HCT116 (cell line): ENCODE results near the gene LRG1. TPM values are rescaled to one million over a fixed set of nuclear protein-coding genes. Genes with fewer than 3 reads are reported as not detected.

Experiments used
- ATAC-seq: fragments of 200-7000 bp; cut with Tn5 transposase; 2 replicates; pipeline ENCODE4 v1.9.1; 2020; ENCODE audit warnings: mild to moderate bottlenecking, moderate library complexity
- BruUV-seq: library from RNA; stranded (reverse); fragments of 400-500 nt; replicated peaks from 2 replicates; lab custom pipeline; 2021; lab: Mats Ljungman, UMichigan
- CTCF ChIA-PET: fragments of 300-600 bp; sonication (Branson Sonifier 250); formaldehyde crosslinking; loops from one replicate; lab custom pipeline; 2021; ENCODE audit warnings: antibody characterized with exemption; lab: Charles Lee
- POLR2A ChIA-PET: fragments of 300-600, 350-600 bp; sonication (Branson Sonifier 250); formaldehyde crosslinking; loops from one replicate; lab custom pipeline; 2021; ENCODE audit warnings: antibody characterized with exemption; lab: Charles Lee
- RAD21 ChIA-PET, 2 experiments: fragments of 300-600 bp; sonication (Branson Sonifier 250); formaldehyde crosslinking; loops; one replicate each; lab custom pipeline; 2023; ENCODE audit warnings: low total read pairs in 2 of 2; ENCODE audit not compliant: uncharacterized antibody in 2 of 2, unreplicated experiment in 2 of 2, low non-redundant PET in 1 of 2; lab: Charles Lee
- DNase-seq: peaks from one replicate; pipeline ENCODE4 v3.0.0-alpha.2; 2010; ENCODE audit warnings: low read depth, low spot score
- H2AFZ ChIP-seq: fragments of 200-600 bp; shearing (Covaris generic), sonication (generic); 2 replicates; pipeline ENCODE4 v1.6.1; 2017; ENCODE audit warnings: low read depth, mixed run types, mixed read lengths, antibody characterized with exemption, low read length; ENCODE audit not compliant: poor library complexity, severe bottlenecking
- H3K27ac ChIP-seq: 2 replicates; pipeline ENCODE4 v1.5.1; 2012; ENCODE audit warnings: low read depth, low read length
- H3K27me3 ChIP-seq: fragments of 200-600 bp; sonication (generic); 2 replicates; pipeline ENCODE4 v1.6.1; 2016; ENCODE audit warnings: mixed run types, low read length, mixed read lengths; ENCODE audit not compliant: insufficient read depth
- H3K36me3 ChIP-seq, 2 experiments: fragments of 200-500 bp in 1 of 2; fragments of 200-600 bp in 1 of 2; sonication (Bioruptor generic) in 1 of 2; sonication (generic) in 1 of 2; 2 replicates each; pipeline versions ENCODE4 v1.5.1 to v1.6.1; 2014 to 2016; ENCODE audit warnings: low read length in 2 of 2, inconsistent platforms in 1 of 2, mixed read lengths in 1 of 2, mixed run types in 1 of 2; ENCODE audit not compliant: insufficient read depth in 2 of 2, control insufficient read depth in 1 of 2
- H3K4me1 ChIP-seq, 2 experiments: fragments of 200-600 bp in 1 of 2; sonication (generic) in 1 of 2; 2 replicates each; pipeline versions ENCODE4 v1.5.1 to v1.6.1; 2012 to 2017; ENCODE audit warnings: low read length in 2 of 2, inconsistent platforms in 1 of 2, mild to moderate bottlenecking in 1 of 2, mixed read lengths in 1 of 2, mixed run types in 1 of 2, moderate library complexity in 1 of 2; ENCODE audit not compliant: insufficient read depth in 2 of 2, control insufficient read depth in 1 of 2
- H3K4me2 ChIP-seq: fragments of 200-600 bp; sonication (generic); 2 replicates; pipeline ENCODE4 v1.6.1; 2017; ENCODE audit warnings: mixed run types, low read length, mixed read lengths
- H3K4me3 ChIP-seq, 2 experiments: fragments of 200-600 bp in 1 of 2; sonication (generic) in 1 of 2; replicated peaks in 1 of 2; 2 replicates each; pipeline ENCODE4 v1.5.1; 2011 to 2016; ENCODE audit warnings: low read length in 2 of 2, control low read depth in 1 of 2, low read depth in 1 of 2, mild to moderate bottlenecking in 1 of 2, mixed read lengths in 1 of 2, mixed run types in 1 of 2
- H3K79me2 ChIP-seq: fragments of 200-600 bp; sonication (generic); 2 replicates; pipeline ENCODE4 v1.6.1; 2017; ENCODE audit warnings: mild to moderate bottlenecking, mixed run types, low read length, moderate library complexity, mixed read lengths; ENCODE audit not compliant: insufficient read depth
- H3K9ac ChIP-seq: fragments of 200-600 bp; sonication (generic); 2 replicates; pipeline ENCODE4 v1.6.1; 2016; ENCODE audit warnings: low read length, mixed read lengths
- H3K9me2 ChIP-seq: fragments of 200-600 bp; sonication (generic), shearing (Covaris generic); 2 replicates; pipeline ENCODE4 v1.6.1; 2017; ENCODE audit warnings: mixed run types, mild to moderate bottlenecking, moderate library complexity; ENCODE audit not compliant: insufficient read depth
- H3K9me3 ChIP-seq, 2 experiments: fragments of 200-500 bp in 1 of 2; fragments of 200-600 bp in 1 of 2; sonication (Bioruptor generic) in 1 of 2; sonication (generic) in 1 of 2; 2 replicates each; pipeline ENCODE4 v1.6.1; 2014 to 2017; ENCODE audit warnings: low read length in 2 of 2, mixed read lengths in 2 of 2, inconsistent platforms in 1 of 2, low read depth in 1 of 2, mild to moderate bottlenecking in 1 of 2, mixed run types in 1 of 2, moderate library complexity in 1 of 2; ENCODE audit not compliant: control insufficient read depth in 1 of 2, insufficient read depth in 1 of 2
- H4K20me1 ChIP-seq: fragments of 200-600 bp; sonication (generic), shearing (Covaris generic); 2 replicates; pipeline ENCODE4 v1.6.1; 2017; ENCODE audit warnings: mixed run types, mild to moderate bottlenecking, moderate library complexity; ENCODE audit not compliant: insufficient read depth
- ATF3 ChIP-seq: IDR thresholded peaks from 2 replicates; pipeline ENCODE4 v1.6.1; 2012
- CBX3 ChIP-seq: IDR thresholded peaks from 2 replicates; pipeline ENCODE4 v1.6.1; 2012; ENCODE audit warnings: low read depth
- CEBPB ChIP-seq: IDR thresholded peaks from 2 replicates; pipeline ENCODE4 v1.6.1; 2012; ENCODE audit warnings: low read depth
- CTCF ChIP-seq, 3 experiments: fragments of 200-600 bp in 1 of 3; sonication (generic) in 1 of 3; IDR thresholded peaks in 2 of 3; conservative IDR thresholded peaks in 1 of 3; 2 replicates each; pipeline ENCODE4 v1.5.1; 2012 to 2017; ENCODE audit warnings: low read depth in 2 of 3, low read length in 2 of 3, antibody characterized with exemption in 1 of 3, borderline replicate concordance in 1 of 3, control low read depth in 1 of 3, mild to moderate bottlenecking in 1 of 3, mixed read lengths in 1 of 3, mixed run types in 1 of 3, moderate library complexity in 1 of 3; ENCODE audit not compliant: insufficient read depth in 1 of 3
- MAX ChIP-seq: IDR thresholded peaks from 2 replicates; pipeline ENCODE4 v1.6.1; 2012
- POLR2A ChIP-seq: IDR thresholded peaks from 2 replicates; pipeline ENCODE4 v1.7.0; 2011; ENCODE audit warnings: borderline replicate concordance; ENCODE audit not compliant: insufficient read depth, insufficient read length; ENCODE audit errors: extremely low read depth
- POLR2AphosphoS5 ChIP-seq: IDR thresholded peaks from 2 replicates; pipeline ENCODE4 v1.6.1; 2011; ENCODE audit warnings: mild to moderate bottlenecking, low read depth, low read length, moderate library complexity
- SP1 ChIP-seq: IDR thresholded peaks from 2 replicates; pipeline ENCODE4 v1.6.1; 2012; ENCODE audit warnings: low read depth
- YY1 ChIP-seq: IDR thresholded peaks from 2 replicates; pipeline ENCODE4 v1.6.1; 2011; ENCODE audit warnings: low read length, low read depth, moderate library complexity, mild to moderate bottlenecking; ENCODE audit not compliant: insufficient replicate concordance; ENCODE audit errors: extremely low read depth
- intact Hi-C: fragments of 100-400 bp; cut with micrococcal nuclease; formaldehyde crosslinking; loops from 2 replicates; pipeline ENCODE4 v1.10.0; 2022
- total RNA-seq: library from RNA; stranded (reverse); gene quantifications from one replicate; pipeline ENCODE4 v1.2.1, GENCODE V29; 2021; ENCODE audit not compliant: unreplicated experiment

The LRG1 gene
- total RNA-seq, 1 experiment from 2014 or later = 1.3 TPM

- H3K4me3 ChIP-seq = no peak overlapping the region
- RAD21 ChIA-PET = no interaction called here
- no peak overlapping the region for H3K4me2 ChIP-seq
- H4K20me1 ChIP-seq = no peaks in the 10 kb centered on the region
- peaks cover 0 to 11% of the 10 kb centered on the region in 2 experiments; a peak in 2 of 4 replicates for H3K4me1 ChIP-seq
- no peak overlapping the region for H3K27ac ChIP-seq
- CTCF ChIA-PET = interaction anchor here (0.6 to 2.8 kb wide), 2 partner anchors 16 to 18 kb away, joined by 3 to 12 read pairs; no protein-coding TSS in a partner anchor
- DNase-seq (no peak), ATAC-seq (no peak)
- no peaks in the 10 kb centered on the region for H3K9me3 ChIP-seq
- no peak overlapping the region for H3K9ac ChIP-seq
- TF ChIP-seq POLR2A = no peak
- no peak for TF ChIP-seq POLR2AphosphoS5
- no peak for TF ChIP-seq CBX3
- TF ChIP-seq YY1 = no peak
- no peak for TF ChIP-seq MAX
- no peak for TF ChIP-seq ATF3
- TF ChIP-seq CEBPB = no peak
- no TSS peak for BruUV-seq
- POLR2A ChIA-PET = no interaction called here
- H3K79me2 ChIP-seq = no peaks in the 10 kb centered on the region
- no peaks in the 10 kb centered on the region for H3K9me2 ChIP-seq
- no peaks in the 10 kb centered on the region; a peak in 1 of 4 replicates for H3K36me3 ChIP-seq
- H3K27me3 ChIP-seq = no peaks in the 10 kb centered on the region
- intact Hi-C loops = no loop called here
- H2AFZ ChIP-seq = no peak overlapping the region
These were observed 32.7 kb downstream of the LRG1 start for GRCh38 chr19:4507150-4507452.

GRCh38 chr19:4506449-4507149, 33.2 kb downstream of the LRG1 start:
- H3K4me1 ChIP-seq = peaks cover 0 to 11% of the 10 kb centered on the region in 2 experiments; a peak in 2 of 4 replicates
- no peaks in the 10 kb centered on the region for H3K27me3 ChIP-seq
- H3K79me2 ChIP-seq = no peaks in the 10 kb centered on the region
- BruUV-seq = no TSS peak
- no peaks in the 10 kb centered on the region for H3K9me3 ChIP-seq
- H2AFZ ChIP-seq = no peak overlapping the region
- H4K20me1 ChIP-seq = no peaks in the 10 kb centered on the region
- H3K4me3 ChIP-seq = no peak overlapping the region
- H3K36me3 ChIP-seq = no peaks in the 10 kb centered on the region; a peak in 1 of 4 replicates
- no peak overlapping the region for H3K27ac ChIP-seq
- CTCF ChIA-PET = interaction anchor here (0.6 kb wide), 1 partner anchor 19 kb away, joined by 3 read pairs; no protein-coding TSS in a partner anchor
- TF ChIP-seq POLR2AphosphoS5 = 0 out of 2 replicates have a peak, but pooled peaks have one; percentile 9
- TF ChIP-seq CTCF (IDR thresholded peaks at IDR 0.05 in 2 of 3, conservative IDR thresholded peaks at IDR 0.05 in 1 of 3; ENCODE audit: borderline replicate concordance in 1 of 3, insufficient read depth in 1 of 3, low read depth in 2 of 3, low read length in 2 of 3) = peak in 1 of 3 experiments; percentile 14; a peak in 1 of 6 replicates
- no peak for TF ChIP-seq SP1
- RAD21 ChIA-PET = no interaction called here
- H3K4me2 ChIP-seq = peak overlapping the region; percentile 33; the same call in 1 of the 2 replicates
- intact Hi-C loops = no loop called here
- H3K9me2 ChIP-seq = no peaks in the 10 kb centered on the region
- POLR2A ChIA-PET = no interaction called here
- H3K9ac ChIP-seq = no peak overlapping the region
- DNase-seq = no peak
- peak; percentile 51 for ATAC-seq
